Measurements from ENCODE around the gene TMEM217.
A peak's percentile ranks its signal among the peaks of the same experiment; 100 is the strongest.
"Not testable (repeated sequence)": the region's sequence is repeated elsewhere in the genome, so short reads cannot be mapped to it uniquely, and the experiment has no call there.

TMEM217 gene

DNA sequence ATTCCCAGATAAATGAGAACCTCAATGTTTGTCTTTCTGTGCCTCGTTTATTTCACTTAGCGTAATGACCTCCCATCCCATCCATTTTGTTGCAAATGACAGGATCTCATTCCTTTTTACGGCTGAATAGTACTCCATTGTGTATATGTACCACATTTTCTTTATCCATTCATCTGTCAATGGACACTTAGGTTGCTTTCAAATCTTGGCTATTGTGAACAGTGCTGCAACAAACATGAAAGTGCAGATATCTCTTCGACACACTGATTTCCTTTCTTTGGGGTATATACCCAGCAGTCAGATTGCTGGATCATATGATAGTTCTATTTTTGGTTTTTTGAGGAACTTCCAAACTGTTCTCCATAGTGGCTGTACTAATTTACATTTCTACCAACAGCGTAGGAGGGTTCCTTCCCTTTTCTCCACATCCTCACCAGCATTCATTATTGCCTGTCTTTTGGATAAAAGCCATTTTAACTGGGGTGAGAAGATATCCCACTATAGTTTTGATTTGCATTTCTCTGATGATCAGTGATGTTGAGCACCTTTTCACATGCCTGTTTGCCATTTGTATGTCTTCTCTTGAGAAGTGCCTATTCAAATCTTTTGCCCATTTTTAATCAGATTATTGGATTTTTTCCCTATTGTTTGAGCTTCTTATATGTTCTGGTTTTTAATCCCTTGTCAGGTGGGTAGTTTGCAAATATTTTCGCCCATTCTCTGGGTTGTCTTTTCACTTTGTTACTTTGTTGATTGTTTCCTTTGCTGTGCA, 71.8 kb downstream of the TMEM217 start:
- DNase-seq (ENCODE audit: low read depth, low spot score): not testable (repeated sequence)

DNA sequence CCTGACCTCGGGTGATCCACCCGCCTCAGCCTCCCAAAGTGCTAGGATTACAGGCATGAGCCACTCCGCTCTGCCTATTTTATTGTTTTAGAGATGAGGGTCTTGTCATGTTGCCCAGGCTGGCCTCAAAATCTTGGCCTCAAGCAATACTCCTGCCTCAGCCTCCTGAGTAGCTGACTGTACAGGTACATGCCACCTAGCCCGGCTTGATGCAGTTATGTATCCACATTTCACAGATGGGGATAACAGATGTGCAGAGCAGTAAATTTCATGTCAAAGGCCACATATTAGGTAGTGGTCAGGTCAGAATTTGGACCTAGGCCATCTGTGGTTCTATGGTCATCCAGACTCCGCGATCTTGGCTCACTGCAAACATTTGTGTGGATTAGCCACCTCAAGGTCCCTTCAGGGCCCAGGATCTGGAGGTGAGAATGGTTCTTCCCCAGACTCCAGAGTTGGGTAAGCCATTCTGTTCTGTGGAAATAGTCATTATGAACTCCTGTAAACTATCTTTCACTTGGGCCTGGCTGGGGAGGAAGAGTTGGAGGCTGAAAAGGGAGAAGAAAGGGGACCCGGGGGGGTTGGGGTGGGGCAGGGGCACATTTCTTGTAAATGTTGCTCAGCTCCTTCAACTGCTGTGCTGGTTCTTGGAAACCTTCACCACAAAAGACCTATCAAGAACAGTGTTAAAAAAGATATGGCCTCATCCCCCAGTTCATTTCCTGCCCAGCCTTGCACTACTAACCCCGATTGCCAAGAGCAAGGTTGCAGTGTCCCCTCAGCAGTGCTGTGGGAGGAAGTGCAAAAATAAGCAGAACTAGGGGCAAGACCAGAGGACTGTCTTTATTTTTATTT, 75.0 kb downstream of the TMEM217 start:
- no peak for DNase-seq (ENCODE audit: low read depth, low spot score)

DNA sequence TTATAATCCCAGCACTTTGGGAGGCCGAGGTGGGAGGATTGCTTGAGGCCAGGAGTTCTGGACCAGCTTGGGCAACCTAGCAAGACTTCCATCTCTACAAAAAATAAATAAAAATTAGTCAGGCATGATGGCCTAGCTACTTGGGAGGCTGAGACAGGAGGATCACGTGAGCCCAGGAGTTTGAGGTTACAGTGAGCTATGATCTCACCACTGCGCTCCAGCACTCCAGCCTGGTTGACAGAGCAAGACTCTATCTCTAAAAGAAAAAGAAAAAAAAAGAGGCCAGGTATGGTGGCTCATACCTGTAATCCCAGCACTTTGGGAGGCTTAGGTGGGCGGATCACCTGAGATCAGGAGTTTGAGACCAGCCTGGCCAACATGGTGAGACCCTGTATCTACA, 77.3 kb downstream of the TMEM217 start:
- not testable (repeated sequence) for DNase-seq (ENCODE audit: low read depth, low spot score)

DNA sequence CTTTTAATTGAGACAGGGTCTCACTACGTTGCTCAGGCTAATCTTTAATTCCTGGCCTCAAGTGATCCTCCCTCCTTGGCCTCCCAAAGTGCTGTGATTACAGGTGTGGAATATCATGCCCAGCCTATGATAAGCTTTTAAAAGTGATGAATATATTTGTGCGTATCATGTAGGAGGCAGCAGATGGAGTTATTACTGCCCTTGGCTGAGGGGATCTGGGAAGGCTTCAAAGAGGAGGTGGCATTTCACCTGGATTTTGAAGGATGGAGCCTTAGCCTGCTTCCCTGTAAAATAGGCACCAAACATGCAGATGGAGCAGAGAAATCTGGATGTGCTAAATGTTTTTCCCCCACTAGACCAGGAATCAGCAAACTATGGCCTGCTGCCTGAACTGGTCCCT, 77.9 kb downstream of the TMEM217 start:
- no peak for DNase-seq (ENCODE audit: low read depth, low spot score)

DNA sequence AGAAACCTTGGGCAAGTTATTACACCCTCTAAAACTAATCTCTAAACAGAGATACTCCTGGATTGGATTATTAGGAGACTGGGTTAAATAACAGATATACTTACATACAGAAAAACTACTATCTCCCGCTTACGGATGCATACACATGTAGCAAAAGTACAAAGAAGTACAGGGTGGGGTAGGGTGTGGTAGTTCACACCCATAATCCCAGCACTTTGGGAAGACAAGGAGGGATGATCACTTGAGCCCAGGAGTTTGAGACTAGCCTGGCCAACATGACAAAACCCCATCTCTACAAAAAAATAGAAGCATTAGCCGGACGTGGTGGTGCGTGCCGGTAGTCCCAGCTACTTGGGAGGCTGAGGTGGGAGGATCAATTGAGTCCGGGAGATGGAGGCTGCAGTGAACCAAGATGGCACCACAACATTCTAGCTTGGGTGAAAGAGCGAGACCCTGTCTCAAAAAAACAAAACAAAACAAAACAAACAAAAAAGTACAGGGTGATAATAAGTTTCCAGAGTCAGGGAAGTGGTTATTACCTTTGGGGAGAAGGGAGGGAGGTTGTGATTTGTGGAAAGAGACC, 79.9 kb downstream of the TMEM217 start:
- no peak for DNase-seq (ENCODE audit: low read depth, low spot score)

DNA sequence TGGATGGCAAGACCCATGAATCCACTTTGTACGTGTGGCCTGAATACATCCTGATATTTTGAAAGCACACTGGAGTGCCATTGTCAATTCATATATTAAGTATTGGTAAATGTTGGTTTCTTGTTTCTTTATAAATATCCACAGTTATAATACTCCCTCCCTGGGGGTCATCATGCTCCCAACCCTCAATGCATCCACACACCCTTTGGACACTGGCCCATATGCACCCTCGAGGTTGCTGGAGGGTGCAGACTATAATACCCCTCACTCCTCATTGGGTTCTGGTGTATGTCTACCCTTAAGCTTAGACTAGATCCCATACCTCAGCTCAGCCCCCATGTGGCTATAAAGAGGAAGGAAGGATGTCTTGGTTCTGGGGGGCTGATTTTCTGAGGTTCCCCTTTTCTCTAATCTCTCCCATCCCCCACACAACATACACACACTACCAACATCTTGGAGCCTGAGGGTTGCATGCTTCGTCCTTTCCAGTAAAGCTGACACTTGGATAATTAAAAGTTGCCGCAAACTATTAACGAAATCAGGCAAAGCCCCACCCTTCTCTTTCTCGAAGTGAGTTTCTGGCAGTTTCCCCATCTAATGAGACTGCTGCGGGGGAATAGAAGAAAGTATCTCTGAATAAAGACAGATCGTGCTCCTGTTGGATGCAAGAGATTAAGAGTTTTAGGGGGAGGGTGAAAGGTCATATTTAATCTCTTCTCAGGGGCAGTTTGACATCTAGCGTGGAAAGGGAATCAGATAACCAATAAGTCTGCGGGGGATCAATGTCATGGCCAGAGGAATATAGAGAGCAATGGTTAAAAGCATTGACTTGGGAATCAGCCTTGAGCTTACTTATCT, 80.6 kb downstream of the TMEM217 start:
- DNase-seq (ENCODE audit: low read depth, low spot score): no peak

DNA sequence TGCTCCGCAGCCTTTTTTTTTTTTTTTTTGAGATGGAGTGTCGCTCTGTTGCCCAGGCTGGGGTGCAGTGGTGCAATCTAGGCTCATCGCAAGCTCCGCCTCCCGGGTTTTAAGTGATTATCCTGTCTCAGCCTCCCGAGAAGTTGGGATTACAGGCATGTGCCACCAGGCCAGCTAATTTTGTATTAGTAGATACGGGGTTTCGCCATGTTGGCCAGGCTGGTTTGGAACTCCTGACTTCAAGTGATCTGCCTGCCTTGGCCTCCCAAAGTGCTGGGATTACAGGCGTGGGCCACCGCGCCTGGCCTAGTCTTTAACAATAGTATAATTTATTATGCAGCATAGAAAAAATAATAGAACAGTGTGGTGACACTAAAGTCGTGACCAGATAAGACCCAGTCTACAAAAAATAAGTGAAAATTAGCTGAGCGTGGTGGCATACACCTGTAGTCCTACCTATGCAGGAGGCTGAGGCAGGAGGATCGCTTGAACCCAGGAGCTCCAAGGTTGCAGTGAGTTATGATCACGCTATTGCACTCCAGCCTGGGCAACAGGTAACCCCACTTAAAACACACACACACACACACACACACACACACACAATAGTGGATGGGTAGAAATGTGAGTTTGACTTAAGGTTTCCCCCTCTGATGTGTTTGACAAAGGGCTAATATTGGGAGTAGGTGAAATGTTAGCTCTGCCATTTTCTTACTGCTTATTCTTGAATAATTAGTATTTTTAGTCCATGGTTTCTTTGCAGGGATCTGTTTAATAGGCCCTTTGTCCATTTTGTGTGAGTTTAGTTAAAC, 81.5 kb downstream of the TMEM217 start:
- no peak for DNase-seq (ENCODE audit: low read depth, low spot score)

DNA sequence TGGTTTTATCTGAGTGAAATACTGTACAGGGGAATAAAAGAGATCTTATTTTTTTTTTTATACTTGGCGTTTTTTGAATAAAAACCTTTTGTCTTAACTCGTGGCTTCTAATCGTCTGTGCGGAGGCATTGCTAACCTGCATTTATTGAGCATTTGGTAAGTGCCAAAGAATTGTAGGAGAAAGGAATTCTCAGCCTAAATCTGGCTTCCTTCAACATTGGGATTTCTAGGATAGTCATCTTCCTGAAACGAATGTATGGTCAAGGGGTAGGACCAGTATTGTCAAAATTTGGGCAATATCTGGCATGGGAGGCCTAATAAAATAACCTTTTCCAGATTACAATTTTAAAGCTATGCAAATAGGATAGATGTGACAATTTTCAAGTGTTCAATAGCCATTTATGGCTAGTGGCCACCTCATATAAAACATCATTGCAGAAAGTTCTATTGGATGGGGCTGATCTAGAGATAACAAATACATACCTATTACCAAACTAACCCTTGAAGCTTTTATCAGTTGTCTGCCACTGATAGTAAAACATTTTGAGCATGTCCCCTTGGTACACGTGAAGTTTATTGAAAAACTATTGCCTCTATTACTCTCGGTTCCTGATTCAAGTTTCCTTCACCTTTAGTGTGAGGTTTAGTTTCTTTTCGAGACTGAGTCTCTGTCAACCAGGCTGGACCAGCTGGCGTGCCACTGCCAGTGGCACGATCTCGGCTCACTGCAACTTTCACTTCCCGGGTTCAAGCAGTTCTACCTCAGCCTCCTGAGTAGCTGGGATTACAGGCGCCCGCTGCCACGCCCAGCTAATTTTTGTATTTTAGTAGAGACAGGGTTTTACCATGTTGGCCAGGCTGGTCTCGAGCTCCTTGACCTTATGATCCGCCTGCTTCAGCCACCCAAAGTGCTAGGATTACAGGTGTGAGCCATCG, 82.3 kb downstream of the TMEM217 start:
- no peak for DNase-seq (ENCODE audit: low read depth, low spot score)

DNA sequence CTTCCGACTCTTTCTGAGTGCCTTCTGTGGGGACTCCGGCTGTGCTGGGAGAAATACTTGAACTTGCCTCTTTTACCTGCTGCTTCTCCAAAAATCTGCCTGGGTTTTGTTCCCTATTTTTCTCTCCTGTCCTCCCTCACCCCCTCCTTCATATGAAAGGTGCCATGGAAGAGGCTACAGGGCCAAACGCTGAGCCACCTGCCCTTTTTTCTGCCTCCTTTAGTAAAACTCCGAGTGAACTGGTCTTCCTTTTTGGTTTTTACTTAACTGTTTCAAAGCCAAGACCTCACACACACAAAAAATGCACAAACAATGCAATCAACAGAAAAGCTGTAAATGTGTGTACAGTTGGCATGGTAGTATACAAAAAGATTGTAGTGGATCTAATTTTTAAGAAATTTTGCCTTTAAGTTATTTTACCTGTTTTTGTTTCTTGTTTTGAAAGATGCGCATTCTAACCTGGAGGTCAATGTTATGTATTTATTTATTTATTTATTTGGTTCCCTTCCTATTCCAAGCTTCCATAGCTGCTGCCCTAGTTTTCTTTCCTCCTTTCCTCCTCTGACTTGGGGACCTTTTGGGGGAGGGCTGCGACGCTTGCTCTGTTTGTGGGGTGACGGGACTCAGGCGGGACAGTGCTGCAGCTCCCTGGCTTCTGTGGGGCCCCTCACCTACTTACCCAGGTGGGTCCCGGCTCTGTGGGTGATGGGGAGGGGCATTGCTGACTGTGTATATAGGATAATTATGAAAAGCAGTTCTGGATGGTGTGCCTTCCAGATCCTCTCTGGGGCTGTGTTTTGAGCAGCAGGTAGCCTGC, 83.2 kb downstream of the TMEM217 start:
- no peak for DNase-seq (ENCODE audit: low read depth, low spot score)

DNA sequence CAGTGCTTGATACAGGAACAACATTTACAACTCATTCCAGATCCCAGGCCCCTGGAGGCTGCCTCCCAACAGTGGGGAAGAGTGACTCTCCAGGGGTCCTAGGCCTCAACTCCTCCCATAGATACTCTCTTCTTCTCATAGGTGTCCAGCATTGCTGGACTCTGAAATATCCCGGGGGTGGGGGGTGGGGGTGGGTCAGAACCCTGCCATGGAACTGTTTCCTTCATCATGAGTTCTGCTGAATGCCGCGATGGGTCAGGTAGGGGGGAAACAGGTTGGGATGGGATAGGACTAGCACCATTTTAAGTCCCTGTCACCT, 83.8 kb downstream of the TMEM217 start:
- no peak for DNase-seq (ENCODE audit: low read depth, low spot score)

DNA sequence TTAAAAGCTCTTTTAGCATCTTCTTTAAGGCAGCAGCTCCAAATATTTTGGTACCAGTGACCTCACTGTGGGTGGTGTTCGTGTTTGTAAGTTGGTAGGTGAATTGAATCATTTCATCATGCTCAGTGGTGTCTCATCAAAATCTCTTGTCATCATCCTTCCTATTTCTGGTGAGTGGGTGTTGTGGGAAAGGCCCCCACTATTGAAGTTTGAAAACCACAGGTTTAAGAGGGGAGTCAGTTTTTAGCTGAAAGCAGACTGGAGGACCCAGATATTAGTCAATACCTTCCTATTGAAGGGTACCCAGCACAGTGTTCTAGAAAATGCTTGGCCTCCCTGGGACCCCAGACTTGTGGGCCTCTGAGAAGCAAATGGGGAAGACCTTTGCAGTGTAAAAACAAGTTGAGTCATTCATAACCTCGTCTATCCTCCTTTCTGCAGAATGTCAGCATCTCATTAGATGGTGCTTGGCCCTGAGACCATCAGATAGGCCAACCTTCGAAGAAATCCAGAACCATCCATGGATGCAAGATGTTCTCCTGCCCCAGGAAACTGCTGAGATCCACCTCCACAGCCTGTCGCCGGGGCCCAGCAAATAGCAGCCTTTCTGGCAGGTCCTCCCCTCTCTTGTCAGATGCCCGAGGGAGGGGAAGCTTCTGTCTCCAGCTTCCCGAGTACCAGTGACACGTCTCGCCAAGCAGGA, 84.3 kb downstream of the TMEM217 start:
- no peak for DNase-seq (ENCODE audit: low read depth, low spot score)

DNA sequence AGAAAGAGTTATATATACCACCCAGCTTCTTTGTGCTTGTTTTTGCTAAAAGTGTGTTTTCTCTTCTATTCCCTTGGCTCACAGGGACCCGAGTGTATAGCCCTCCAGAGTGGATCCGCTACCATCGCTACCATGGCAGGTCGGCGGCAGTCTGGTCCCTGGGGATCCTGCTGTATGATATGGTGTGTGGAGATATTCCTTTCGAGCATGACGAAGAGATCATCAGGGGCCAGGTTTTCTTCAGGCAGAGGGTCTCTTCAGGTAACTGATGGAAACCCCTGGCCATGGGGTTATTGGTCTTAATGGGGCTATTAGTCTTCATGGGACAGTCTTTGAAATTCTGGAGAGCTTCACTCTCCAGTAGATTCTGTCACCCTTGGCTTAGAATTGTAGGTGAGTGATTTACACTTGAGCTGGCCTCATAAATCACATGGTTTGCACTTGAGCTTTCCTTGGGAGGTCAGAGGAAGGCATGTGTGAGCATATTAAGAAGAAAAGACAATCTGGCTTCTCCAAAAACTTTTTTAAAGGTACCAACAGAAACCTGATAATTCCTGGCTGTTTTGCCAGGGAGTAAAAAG, 84.9 kb downstream of the TMEM217 start:
- DNase-seq (ENCODE audit: low read depth, low spot score): no peak

DNA sequence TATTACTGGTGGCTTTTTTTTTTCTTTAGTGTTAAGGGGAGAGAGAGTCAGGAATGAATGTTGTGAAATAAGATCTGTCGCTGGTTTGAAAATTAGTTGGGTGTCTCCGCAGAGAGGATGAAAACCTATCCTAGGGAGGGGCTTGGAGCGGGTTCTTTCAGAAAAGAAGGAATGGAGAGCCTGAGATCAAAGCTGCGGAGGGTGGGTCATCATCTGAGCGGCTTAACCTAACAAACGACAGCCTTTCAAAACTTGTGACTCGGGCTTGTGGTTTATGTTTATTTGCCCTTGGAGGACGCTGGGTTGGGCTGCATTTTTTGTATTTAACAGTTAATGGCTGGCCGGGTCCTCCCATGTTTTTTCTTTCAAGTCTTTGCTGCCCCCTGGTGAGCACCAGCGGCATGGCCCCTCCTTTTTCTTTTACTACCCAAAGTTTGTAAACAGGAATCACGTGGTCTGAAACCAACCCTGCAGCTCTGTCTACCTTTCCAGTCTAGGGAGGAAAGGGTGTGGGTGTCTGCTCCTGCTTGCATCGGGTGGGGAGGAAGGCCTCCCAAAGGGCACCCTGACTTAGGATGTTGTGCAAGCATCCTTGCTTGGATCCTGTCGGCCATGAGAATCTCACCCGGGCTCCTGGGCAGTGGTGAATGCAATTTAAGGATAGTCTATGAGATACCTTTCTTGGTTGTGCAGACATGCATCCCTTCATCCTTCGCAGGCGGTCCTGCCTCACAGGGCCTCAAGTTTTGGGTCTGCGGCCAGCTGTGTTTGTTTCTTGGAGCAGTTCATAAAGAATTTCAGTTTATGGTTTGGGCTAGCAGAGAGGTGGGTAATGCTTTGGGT, 85.8 kb downstream of the TMEM217 start:
- DNase-seq (ENCODE audit: low read depth, low spot score): peak; percentile 95

DNA sequence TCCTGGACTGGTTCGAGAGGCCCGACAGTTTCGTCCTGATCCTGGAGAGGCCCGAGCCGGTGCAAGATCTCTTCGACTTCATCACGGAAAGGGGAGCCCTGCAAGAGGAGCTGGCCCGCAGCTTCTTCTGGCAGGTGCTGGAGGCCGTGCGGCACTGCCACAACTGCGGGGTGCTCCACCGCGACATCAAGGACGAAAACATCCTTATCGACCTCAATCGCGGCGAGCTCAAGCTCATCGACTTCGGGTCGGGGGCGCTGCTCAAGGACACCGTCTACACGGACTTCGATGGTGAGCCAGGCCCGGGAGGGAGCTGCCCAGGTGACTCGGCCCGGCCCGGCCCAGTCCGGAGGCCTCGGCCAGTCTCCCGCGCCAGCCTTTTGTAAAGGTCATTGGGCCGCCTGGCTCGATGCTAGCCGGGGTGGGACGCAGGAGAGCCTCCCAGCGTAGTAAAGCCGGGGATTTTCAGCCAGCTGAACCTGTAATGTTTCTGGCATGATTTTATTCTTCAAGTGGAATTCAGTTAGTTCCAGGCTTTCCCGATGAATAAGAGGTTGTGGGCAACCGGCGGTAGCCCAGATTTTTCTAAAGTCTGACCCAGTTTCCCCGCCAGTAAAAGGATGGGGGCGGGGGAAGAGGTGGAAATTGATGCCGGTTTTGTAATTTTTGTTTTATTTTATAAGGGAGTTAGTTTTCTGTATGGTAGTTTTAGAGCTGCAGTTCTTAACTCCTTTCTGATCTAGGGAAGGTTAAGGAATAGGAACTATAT, 86.6 kb downstream of the TMEM217 start:
- peak; percentile 69 for DNase-seq (ENCODE audit: low read depth, low spot score)

DNA sequence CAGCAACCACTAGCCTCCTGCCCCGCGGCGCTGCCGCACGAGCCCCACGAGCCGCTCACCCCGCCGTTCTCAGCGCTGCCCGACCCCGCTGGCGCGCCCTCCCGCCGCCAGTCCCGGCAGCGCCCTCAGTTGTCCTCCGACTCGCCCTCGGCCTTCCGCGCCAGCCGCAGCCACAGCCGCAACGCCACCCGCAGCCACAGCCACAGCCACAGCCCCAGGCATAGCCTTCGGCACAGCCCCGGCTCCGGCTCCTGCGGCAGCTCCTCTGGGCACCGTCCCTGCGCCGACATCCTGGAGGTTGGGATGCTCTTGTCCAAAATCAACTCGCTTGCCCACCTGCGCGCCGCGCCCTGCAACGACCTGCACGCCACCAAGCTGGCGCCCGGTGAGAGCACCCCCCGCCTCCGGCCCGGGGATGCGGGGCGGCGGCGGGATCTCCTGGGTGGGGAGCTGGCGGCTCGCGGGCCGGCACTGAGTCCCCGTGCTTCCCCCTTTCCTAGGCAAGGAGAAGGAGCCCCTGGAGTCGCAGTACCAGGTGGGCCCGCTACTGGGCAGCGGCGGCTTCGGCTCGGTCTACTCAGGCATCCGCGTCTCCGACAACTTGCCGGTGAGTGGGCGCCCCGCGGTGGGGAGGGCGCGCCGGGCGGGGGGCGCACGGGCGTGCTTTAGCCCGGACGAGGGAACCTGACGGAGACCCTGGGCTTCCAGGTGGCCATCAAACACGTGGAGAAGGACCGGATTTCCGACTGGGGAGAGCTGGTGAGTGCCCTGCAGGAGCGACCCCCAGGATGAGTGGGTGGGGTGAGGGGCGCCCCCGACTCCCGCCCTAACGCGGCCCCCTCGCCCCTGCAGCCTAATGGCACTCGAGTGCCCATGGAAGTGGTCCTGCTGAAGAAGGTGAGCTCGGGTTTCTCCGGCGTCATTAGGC, 87.4 kb downstream of the TMEM217 start:
- peak; percentile 79 for DNase-seq (ENCODE audit: low read depth, low spot score)

All from astrocyte of the hippocampus (primary cell).